HEK293 (cell line): ENCODE measurements around the gene PKM.

ENCODE experiments used
- BCL6B ChIP-seq: fragments of 450-650 bp; formaldehyde crosslinking; IDR thresholded peaks from 2 replicates; pipeline ENCODE4 v1.5.1; 2017; ENCODE audit warnings: missing biosample characterization, missing genetic modification characterization
- PRDM1 ChIP-seq: fragments of 450-650 bp; formaldehyde crosslinking; IDR thresholded peaks from 2 replicates; pipeline ENCODE4; 2016; ENCODE audit warnings: missing biosample characterization, missing genetic modification characterization
- REST ChIP-seq: fragments of 450-650 bp; formaldehyde crosslinking; IDR thresholded peaks from 2 replicates; pipeline ENCODE4 v1.5.1; 2016; ENCODE audit warnings: missing biosample characterization, missing genetic modification characterization
- ZFP3 ChIP-seq: fragments of 450-650 bp; formaldehyde crosslinking; IDR thresholded peaks from 2 replicates; pipeline ENCODE4 v1.5.1; 2016; ENCODE audit warnings: low read depth, missing biosample characterization, missing genetic modification characterization
- ZNF157 ChIP-seq: fragments of 450-650 bp; formaldehyde crosslinking; IDR thresholded peaks from 2 replicates; pipeline ENCODE4 v1.5.1; 2016; ENCODE audit warnings: missing biosample characterization, missing genetic modification characterization
- ZNF16 ChIP-seq: fragments of 450-650 bp; formaldehyde crosslinking; IDR thresholded peaks from 2 replicates; pipeline ENCODE4 v1.5.1; 2016; ENCODE audit warnings: low read depth, missing biosample characterization, missing genetic modification characterization
- ZNF292 ChIP-seq: fragments of 450-650 bp; formaldehyde crosslinking; IDR thresholded peaks from 2 replicates; pipeline ENCODE4 v1.5.1; 2016; ENCODE audit warnings: low read depth, missing biosample characterization, missing genetic modification characterization, borderline replicate concordance
- ZNF391 ChIP-seq: fragments of 450-650 bp; formaldehyde crosslinking; IDR thresholded peaks from 2 replicates; pipeline ENCODE4 v1.5.1; 2016; ENCODE audit warnings: low read depth, missing biosample characterization, missing genetic modification characterization, borderline replicate concordance
- ZNF449 ChIP-seq: fragments of 450-650 bp; formaldehyde crosslinking; IDR thresholded peaks from 2 replicates; pipeline ENCODE4 v1.5.1; 2017; ENCODE audit warnings: missing biosample characterization, mild to moderate bottlenecking, missing genetic modification characterization, moderate library complexity
- ZNF658 ChIP-seq: fragments of 450-650 bp; formaldehyde crosslinking; IDR thresholded peaks from 2 replicates; pipeline ENCODE4; 2016; ENCODE audit warnings: missing biosample characterization, missing genetic modification characterization
- TF ChIP-seq, protein P1 (sequence below): fragments of 450-650 bp; formaldehyde crosslinking; IDR thresholded peaks from 2 replicates; pipeline ENCODE4 v1.5.1; 2016; ENCODE audit warnings: missing biosample characterization, missing genetic modification characterization
- TF ChIP-seq, protein P2 (sequence below): fragments of 450-650 bp; formaldehyde crosslinking; IDR thresholded peaks from 2 replicates; pipeline ENCODE4 v1.5.1; 2016; ENCODE audit warnings: missing biosample characterization, missing genetic modification characterization
- TF ChIP-seq, protein P3 (sequence below): fragments of 450-650 bp; formaldehyde crosslinking; IDR thresholded peaks from 2 replicates; pipeline ENCODE4 v1.5.1; 2016; ENCODE audit warnings: missing biosample characterization, missing genetic modification characterization

- no peak for TF ChIP-seq REST (tag by site-specific recombination)
- TF ChIP-seq, protein P1, sequence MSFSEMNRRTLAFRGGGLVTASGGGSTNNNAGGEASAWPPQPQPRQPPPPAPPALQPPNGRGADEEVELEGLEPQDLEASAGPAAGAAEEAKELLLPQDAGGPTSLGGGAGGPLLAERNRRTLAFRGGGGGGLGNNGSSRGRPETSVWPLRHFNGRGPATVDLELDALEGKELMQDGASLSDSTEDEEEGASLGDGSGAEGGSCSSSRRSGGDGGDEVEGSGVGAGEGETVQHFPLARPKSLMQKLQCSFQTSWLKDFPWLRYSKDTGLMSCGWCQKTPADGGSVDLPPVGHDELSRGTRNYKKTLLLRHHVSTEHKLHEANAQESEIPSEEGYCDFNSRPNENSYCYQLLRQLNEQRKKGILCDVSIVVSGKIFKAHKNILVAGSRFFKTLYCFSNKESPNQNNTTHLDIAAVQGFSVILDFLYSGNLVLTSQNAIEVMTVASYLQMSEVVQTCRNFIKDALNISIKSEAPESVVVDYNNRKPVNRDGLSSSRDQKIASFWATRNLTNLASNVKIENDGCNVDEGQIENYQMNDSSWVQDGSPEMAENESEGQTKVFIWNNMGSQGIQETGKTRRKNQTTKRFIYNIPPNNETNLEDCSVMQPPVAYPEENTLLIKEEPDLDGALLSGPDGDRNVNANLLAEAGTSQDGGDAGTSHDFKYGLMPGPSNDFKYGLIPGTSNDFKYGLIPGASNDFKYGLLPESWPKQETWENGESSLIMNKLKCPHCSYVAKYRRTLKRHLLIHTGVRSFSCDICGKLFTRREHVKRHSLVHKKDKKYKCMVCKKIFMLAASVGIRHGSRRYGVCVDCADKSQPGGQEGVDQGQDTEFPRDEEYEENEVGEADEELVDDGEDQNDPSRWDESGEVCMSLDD (tag by site-specific recombination) = no peak
- TF ChIP-seq, protein P2, sequence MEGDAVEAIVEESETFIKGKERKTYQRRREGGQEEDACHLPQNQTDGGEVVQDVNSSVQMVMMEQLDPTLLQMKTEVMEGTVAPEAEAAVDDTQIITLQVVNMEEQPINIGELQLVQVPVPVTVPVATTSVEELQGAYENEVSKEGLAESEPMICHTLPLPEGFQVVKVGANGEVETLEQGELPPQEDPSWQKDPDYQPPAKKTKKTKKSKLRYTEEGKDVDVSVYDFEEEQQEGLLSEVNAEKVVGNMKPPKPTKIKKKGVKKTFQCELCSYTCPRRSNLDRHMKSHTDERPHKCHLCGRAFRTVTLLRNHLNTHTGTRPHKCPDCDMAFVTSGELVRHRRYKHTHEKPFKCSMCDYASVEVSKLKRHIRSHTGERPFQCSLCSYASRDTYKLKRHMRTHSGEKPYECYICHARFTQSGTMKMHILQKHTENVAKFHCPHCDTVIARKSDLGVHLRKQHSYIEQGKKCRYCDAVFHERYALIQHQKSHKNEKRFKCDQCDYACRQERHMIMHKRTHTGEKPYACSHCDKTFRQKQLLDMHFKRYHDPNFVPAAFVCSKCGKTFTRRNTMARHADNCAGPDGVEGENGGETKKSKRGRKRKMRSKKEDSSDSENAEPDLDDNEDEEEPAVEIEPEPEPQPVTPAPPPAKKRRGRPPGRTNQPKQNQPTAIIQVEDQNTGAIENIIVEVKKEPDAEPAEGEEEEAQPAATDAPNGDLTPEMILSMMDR (tag by site-specific recombination) = no peak
- no peak for TF ChIP-seq ZNF658 (tag by site-specific recombination)
- TF ChIP-seq ZNF16 (tag by site-specific recombination) = no peak
- no peak for TF ChIP-seq ZNF391
- no peak for TF ChIP-seq BCL6B (tag by site-specific recombination)
- no peak for TF ChIP-seq ZFP3 (tag by site-specific recombination)
- no peak for TF ChIP-seq PRDM1 (tag by site-specific recombination)
- no peak for TF ChIP-seq ZNF449 (tag by site-specific recombination)
- TF ChIP-seq, protein P3, sequence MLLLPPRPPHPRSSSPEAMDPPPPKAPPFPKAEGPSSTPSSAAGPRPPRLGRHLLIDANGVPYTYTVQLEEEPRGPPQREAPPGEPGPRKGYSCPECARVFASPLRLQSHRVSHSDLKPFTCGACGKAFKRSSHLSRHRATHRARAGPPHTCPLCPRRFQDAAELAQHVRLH (tag by site-specific recombination) = no peak
- no peak for TF ChIP-seq ZNF292 (tag by site-specific recombination)
- no peak for TF ChIP-seq ZNF157 (tag by site-specific recombination)
Measured at GRCh38 chr15:72166716-72167417, 64.1 kb downstream of the PKM start.
